ENCODE results near the gene FBXL4. TPM values are rescaled to one million over a fixed set of nuclear protein-coding genes. Genes with fewer than 3 reads are reported as not detected.

The FBXL4 gene
- polyA plus RNA-seq, 1 of the 3 experiments (the other 2 are of a cell fraction) = 8.1 TPM

DNA sequence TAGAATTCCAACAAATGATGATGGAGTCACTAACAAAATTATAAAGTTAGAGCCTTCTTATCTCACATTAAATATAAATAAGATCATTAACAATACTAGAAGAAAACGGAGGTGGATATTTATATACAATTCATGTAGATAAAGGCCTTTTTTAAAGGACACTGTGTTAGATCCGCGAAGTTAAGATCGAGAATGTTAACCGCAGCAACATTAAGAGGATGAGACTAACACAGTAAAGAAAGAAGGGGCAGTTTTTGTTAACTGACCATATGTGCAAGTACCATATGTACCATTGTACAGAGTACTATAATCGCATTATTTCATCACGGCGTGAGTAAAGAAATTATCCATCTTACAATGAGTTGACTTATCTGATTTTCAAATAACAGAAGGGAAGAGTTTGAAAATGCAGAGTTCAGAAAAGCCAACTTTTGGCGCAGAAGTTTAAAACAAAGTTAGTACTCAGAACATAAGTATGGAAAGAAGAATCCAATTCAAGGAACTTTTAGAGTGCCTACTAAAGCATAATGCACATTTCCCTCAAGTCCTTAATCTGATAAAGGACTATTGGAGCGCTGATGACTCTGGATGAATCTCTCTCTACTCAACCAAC lies 1.4 kb downstream of the FBXL4 start:
- no peak for DNase-seq

More for the DNA sequence above, 1.4 kb downstream of the FBXL4 start:
- H3K4me3 ChIP-seq (ENCODE audit: low read depth in 2 of 2, low read length in 1 of 2) = peak overlapping the region; percentile 87 to 94
- ChIA-PET CTCF (interaction anchor here (1.3 kb wide), 2 partner anchors 25 to 173 kb away, joined by 3 to 6 read pairs; no protein-coding TSS in a partner anchor), POLR2A (no interaction called here)
- peaks cover 24% of the 10 kb centered on the region; the same call in 1 of the 2 replicates for H4K20me1 ChIP-seq (ENCODE audit: insufficient read depth)
- no peaks in the 10 kb centered on the region for H3K27me3 ChIP-seq (ENCODE audit: insufficient read depth)
- H3F3A ChIP-seq (replicated peaks; ENCODE audit: insufficient read depth) = peaks cover 31% of the 10 kb centered on the region
- H3K27ac ChIP-seq (ENCODE audit: low read depth in 2 of 2, low read length in 1 of 2) = peak overlapping the region; percentile 75 to 88
- no peaks in the 10 kb centered on the region for H3K9me2 ChIP-seq
- no peaks in the 10 kb centered on the region for H3K36me3 ChIP-seq (replicated peaks in 1 of 2; ENCODE audit: control insufficient read depth in 1 of 2, insufficient read depth in 2 of 2, low read length in 1 of 2)
- H3K79me2 ChIP-seq (ENCODE audit: insufficient read depth) = peaks cover 62% of the 10 kb centered on the region
- peaks cover 10 to 14% of the 10 kb centered on the region in 2 experiments; a peak in 3 of 4 replicates for H3K4me1 ChIP-seq (ENCODE audit: control insufficient read depth in 1 of 2, insufficient read depth in 2 of 2, low read depth in 1 of 2, low read length in 1 of 2)
- WGBS (ENCODE audit: low lambda C conversion rate) = 21% methylated on average over 10 of the region's 10 CpGs
- H3K4me2 ChIP-seq = peak overlapping the region; percentile 100
- H3K9ac ChIP-seq = peak overlapping the region; percentile 88
- peak overlapping the region; percentile 90 for H2AFZ ChIP-seq (ENCODE audit: low read depth)
- H3K9me3 ChIP-seq = 0 out of 2 replicates have a peak, but pooled peaks cover 11% of the 10 kb centered on the region
- TF ChIP-seq YY1 (IDR thresholded peaks at IDR 0.05; ENCODE audit: low read depth) (no peak), REST (IDR thresholded peaks at IDR 0.05; ENCODE audit: low read depth, low read length) (no peak), RCOR1 (IDR thresholded peaks at IDR 0.05; ENCODE audit: low read length) (no peak), SMC3 (IDR thresholded peaks at IDR 0.05; ENCODE audit: low read depth, low read length) (no peak), USF2 (IDR thresholded peaks at IDR 0.05; ENCODE audit: borderline replicate concordance, low read depth, low read length) (no peak), POLR2AphosphoS5 (IDR thresholded peaks at IDR 0.05; ENCODE audit: low read depth, low read length) (no peak), MAX (IDR thresholded peaks at IDR 0.05; ENCODE audit: low read depth) (no peak), FOXM1 (IDR thresholded peaks at IDR 0.05; ENCODE audit: low read depth) (no peak), ELF1 (IDR thresholded peaks at IDR 0.05) (no peak), EZH2phosphoT487 (IDR thresholded peaks at IDR 0.05; ENCODE audit: borderline replicate concordance, low read depth) (no peak), EP300 (IDR thresholded peaks at IDR 0.05; ENCODE audit: borderline replicate concordance in 1 of 2, low read depth in 1 of 2, low read length in 1 of 2) (no peak), GABPA (IDR thresholded peaks at IDR 0.05; ENCODE audit: low read depth) (no peak), TCF12 (IDR thresholded peaks at IDR 0.05) (no peak), NRF1 (IDR thresholded peaks at IDR 0.05; ENCODE audit: low read depth, low read length) (no peak), JUND (IDR thresholded peaks at IDR 0.05) (no peak), RXRA (IDR thresholded peaks at IDR 0.05; ENCODE audit: borderline replicate concordance, low read depth) (no peak)
- TF ChIP-seq, protein P1, sequence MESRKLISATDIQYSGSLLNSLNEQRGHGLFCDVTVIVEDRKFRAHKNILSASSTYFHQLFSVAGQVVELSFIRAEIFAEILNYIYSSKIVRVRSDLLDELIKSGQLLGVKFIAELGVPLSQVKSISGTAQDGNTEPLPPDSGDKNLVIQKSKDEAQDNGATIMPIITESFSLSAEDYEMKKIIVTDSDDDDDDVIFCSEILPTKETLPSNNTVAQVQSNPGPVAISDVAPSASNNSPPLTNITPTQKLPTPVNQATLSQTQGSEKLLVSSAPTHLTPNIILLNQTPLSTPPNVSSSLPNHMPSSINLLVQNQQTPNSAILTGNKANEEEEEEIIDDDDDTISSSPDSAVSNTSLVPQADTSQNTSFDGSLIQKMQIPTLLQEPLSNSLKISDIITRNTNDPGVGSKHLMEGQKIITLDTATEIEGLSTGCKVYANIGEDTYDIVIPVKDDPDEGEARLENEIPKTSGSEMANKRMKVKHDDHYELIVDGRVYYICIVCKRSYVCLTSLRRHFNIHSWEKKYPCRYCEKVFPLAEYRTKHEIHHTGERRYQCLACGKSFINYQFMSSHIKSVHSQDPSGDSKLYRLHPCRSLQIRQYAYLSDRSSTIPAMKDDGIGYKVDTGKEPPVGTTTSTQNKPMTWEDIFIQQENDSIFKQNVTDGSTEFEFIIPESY (IDR thresholded peaks at IDR 0.05; ENCODE audit: borderline replicate concordance, low read depth) = no peak
